ENCODE results near the gene TMEM200A.

- no peak for TF ChIP-seq CTCF (IDR thresholded peaks at IDR 0.05)
- TF ChIP-seq POLR2AphosphoS5 (IDR thresholded peaks at IDR 0.05): no peak
- no peak for TF ChIP-seq POLR2A (IDR thresholded peaks at IDR 0.05)
These were observed 87.4 kb downstream of the TMEM200A start for GRCh38 chr6:130453230-130453629.

Measured in prostate gland (tissue), 2 donors.